ENCODE measurements around the gene IFI6.

The IFI6 gene

DNA sequence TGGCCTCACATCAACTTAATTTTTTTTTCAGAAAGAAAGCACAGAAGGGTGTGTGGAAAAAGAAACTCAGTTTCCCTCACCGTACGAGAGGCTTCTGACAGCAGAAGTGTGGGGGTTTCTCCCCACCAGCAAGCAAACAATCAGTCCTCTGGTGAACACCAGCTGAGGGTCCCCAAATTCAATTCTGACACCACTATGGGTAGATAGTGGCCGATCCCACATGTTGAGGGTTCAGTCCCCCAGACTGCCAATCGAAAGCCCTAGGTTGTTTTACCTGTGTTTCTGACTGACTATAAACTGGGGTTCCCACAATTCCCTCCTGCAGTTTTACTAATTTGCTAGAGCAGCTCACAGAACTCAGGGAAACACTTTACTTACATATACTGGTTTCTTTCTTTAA is 2.1 kb downstream of the IFI6 start:
- no peak for DNase-seq

DNA sequence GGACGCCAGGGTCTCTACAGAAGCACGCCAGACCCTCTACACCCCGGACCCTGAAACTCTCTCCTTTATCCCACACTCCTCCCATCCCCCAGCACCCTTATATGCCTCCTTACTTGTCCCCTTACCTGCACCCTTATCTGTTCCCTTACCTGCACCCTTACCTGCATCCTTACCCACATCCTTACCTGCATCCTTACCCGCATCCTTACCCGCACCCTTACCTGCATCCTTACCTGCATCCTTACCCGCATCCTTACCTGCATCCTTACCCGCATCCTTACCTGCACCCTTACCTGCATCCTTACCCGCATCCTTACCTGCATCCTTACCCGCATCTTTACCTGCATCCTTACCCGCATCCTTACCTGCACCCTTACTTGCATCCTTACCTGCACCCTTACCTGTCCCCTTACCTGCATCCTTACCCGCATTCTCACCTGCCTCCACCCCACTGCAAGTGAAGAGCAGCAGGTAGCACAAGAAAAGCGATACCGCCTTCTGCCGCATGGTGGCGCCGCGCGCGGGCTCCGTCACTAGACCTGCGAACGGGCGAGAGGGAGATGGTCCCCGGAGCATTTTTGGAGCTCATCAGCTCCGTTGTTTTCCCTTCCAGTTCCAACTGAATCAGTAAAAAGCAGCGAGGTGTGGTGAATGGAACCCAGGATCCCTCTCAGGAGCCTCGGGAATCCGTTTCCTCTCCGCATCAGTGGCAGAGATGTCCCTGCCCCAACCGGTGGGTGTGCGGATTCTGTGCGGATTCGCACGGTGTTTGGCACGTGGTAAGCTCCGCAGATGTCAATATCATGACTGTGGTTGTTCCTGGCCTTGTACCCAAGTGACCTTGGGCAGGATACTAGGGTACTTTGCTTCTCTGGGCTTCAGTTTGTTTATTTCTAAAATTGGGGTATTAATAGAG is 2.9 kb downstream of the IFI6 start:
- DNase-seq: peak; percentile 81

DNA sequence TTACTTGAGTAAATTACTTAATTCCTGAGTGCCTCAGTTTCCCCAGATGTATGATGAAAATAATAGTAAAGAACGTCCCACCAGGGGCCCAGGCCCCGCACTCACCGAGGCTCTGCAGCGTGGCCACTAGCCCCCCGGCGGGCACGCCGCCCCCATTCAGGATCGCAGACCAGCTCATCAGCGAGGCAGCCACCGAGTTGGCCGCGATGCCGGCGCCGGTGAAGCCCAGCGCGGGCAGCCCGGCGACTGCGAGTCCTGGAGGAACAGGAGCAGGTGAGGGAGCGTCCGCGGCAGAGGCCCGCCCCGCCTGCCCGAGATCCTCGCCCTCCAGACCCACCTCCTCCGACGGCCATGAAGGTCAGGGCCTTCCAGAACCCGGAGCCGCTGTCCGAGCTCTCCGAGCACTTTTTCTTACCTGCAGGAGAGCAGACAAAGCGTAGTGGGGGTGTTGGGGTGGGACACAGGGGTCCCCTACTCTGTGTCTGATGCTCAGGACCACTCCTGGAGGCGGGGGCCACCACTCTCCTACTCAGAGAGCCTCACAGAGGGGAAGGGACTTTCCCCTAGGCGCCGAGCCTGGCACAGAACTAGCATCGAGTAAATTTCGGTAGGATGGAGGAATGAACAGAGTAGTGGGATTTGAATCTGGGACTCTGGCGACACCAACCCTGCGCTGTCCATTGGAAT is 3.7 kb downstream of the IFI6 start:
- DNase-seq: no peak

DNA sequence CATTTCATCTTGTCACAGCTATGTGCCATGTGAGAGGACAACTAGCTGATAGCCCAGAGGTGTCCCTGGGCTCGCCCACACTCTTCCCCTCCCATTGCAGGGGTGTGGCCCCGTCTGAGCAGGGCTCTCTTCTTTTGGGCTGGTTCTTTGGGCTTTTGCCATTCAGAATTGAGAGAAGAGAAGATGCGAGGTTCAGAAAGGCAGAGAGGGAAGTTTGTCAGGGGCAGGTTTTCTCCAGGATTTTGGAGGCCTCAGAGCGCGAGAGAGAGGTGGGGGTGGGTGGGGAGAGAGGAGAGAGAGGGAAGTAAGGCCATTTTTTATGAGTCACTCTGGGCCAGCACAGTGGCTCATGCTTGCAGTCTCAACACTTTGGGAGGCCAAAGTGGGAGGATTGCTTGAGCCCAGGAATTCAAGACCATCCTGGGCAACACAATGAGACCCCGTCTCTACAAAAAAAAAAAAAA is 5.2 kb downstream of the IFI6 start:
- DNase-seq: no peak

DNA sequence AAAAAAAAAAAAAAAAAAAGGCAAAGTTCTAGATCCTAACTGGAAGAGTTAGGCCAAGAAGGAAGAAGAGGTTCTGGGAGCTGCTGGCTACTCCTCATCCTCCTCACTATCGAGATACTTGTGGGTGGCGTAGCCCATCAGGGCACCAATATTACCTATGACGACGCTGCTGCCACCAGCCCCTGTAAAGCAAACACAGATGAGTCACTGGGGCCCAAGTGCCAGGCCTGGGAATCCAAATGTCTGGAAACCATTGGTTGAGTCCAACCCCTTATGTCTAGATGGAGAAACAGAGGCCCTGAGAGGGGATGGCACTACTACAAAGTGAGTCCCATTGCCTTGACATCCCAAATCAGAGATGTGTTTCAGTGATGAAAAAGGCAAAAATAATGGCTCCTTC is 5.7 kb downstream of the IFI6 start:
- DNase-seq: no peak

DNA sequence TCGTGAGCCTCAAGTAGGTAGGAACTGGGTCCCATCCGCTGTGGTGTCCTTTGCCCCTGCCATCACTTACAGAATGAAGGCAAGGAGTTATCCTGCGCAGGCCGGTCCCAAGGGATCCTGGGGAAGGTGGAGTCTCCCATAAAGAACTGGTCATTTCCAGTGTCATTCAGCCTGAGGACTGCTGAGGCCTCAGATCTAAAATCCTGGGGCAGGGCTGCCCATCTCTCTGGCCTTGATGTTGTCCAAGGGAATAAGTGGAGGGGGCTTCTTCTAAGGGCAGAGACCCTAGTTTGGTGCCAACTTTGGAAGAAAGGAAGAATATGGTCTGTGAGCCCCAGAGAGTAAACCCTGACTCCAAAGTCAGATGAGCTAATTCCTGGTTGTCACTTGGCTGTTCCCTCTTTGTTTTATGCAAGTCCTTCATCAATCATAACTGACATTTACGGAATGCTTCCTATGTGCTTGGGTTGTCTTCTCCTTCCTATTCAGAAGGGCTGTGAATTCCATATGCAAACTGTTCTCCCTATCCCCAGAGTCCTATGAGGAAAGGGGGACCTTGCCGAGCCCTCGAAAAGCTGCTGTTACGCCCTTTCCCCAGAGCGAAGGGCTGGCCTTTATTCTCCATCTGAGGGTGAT is 6.9 kb downstream of the IFI6 start:
- DNase-seq: no peak

DNA sequence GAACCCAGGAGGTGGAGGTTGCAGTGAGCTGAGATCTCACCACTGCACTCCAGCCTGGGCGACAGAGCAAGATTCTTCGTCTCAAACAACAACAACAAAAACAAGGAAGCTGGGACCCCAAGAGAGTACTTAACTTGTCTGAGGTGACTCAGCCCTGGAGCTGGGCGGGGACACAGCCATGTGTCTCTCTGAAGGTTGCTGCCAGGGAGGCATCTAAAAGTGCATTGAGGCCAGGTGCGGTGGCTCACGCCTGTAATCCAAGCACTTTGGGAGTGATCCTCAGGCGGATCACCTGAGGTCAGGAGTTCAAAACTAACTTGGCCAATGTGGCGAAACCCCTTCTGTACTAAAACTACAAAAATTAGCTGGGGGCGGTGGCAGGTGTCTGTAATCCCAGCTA is 7.7 kb downstream of the IFI6 start:
- DNase-seq: peak; percentile 39

DNA sequence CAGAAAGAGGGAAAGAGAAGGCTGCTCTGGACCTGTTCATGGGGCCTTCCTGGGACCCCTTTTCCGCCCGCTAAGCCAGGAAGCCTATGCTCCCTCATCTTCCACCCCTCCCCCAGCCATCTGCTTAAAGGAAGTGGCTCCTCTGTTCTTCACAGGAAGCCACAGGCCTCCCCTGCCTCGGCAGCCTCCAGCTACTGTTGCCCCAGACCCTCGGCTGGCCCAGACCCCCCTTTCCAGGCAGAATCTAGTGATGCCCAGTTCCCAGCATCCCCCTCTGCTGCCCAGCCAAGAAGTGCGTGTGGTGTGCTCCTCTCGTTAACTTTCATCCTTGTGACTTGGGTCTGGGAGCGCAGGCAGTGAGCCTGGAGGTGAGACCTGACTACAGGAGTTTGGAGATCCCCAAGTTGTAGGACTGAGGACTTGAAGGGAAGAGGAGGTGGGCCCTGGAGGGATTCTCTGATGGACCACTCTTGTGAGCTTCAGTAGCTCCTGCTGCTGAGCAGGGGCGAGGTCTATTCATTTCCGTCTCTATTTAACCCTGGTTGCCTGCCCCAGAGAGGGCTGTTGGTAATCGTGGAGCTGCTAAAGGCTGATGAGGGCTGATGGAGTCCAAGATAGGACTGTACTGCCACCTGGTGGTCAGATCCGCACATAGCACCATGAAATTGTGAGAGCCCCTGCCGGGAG is 9.1 kb downstream of the IFI6 start:
- DNase-seq: peak; percentile 89

DNA sequence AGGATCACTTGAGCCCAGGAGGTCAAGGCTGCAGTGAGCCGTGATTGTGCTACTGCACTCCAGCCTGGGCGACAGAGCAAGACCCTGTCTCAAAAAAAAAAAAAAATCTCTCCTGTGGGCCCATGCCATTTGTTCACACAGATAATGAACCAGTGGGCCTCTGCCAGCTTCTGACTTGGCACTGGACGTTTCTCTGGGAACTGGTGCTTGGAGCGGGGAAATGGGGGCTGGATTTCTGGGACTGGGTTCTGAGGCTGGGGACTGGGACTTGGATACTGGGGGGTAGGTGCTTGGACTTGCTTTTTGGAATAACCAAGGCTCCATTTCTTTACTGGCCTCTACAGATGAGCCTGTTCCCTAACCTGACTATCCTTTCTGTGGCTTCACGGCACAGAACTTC is 9.7 kb downstream of the IFI6 start:
- DNase-seq: no peak

DNA sequence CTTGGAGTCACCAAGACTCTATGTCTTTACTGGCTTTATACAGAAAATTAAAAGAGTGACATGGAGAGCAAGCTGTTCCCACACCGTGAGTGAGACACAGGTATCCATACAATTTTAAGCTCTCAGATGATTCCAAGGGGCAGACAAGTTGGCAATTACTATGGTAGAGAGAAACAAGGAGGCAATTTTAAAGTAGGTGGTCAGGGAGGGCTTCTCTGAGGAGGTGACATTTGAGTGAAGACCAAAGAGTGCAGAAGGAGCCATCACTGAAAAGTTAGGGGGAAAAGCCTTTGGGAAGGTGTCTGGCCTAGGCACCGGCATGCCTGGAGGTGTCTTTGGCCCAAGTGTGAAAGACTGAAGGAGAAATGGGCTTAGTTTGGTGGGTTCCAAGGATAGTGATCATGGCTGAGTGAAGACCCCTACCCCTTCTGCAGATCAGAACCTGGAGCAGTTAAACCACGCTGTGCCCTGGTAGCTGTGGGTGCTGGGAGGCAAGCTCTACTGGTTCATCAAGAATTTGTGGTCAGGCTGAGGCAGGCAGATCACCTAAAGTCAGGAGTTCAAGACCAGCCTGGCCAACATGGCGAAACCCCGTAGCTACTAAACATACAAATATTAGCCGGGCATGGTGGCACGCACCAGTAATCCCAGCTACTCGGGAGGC is 10.4 kb downstream of the IFI6 start:
- DNase-seq: no peak

DNA sequence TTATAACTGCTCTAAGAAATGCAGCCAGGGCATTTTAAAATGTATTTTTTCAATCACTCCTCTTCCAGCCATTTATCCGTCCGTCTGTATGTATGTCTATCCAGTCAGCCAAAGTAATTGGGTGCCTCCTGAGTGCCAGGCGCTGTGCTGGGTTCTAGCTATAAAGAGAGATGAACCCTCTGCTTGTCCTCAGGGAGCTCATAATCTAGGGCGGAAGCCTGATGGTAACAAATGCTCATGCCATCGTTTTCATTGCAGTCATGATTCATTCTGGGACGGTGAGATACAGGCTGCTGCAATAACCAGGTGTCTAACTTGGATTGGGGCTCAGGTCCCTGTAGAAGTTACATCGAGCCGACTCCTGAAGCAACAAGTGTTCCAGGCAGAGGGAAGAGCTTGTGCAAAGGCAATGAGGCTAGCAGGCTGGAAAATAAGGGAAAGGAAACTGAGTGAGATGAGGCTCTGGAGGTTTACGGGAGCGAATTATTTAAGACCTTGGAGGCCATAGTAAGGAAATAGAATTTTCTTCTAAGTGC is 11.6 kb downstream of the IFI6 start:
- no peak for DNase-seq

DNA sequence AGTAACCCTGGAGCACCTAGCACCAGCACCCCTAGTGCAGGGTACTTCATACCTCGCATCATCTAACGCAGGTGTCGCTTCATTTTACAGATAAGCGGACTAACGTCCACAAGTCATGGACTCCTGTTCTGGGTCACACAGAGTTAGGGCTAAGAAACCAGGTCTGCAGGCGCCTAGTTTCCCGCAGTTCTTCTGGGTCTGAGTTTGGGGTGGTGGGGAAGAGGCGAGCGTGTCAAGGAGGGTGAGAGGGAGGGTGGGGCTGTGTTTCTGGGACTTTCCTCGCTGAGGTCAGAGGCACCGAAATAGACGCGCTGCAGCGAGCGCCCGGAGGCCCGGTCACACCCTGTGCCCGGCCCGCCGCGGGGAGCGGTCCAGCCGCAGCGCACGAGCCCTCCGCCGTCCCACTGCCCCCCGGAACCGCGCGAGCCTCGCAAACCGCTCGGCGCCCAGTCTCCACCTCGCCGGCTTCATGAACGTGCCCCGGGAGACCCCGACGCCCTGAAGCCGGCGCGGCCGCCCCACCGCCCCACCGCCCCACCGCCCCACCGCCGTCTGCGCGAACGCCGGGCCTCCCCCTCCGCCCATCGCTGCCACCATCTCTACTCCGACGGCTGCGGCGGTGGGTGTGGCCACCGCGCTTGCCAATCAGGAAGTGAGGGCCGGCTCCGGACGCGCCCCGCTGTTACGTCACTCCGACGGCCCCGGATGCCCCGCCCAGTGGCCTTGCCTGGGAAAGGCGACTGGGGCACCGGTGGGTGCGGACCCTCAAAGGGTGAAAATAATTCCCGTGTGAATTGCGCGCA is 12.3 kb downstream of the IFI6 start:
- DNase-seq: peak; percentile 95

DNA sequence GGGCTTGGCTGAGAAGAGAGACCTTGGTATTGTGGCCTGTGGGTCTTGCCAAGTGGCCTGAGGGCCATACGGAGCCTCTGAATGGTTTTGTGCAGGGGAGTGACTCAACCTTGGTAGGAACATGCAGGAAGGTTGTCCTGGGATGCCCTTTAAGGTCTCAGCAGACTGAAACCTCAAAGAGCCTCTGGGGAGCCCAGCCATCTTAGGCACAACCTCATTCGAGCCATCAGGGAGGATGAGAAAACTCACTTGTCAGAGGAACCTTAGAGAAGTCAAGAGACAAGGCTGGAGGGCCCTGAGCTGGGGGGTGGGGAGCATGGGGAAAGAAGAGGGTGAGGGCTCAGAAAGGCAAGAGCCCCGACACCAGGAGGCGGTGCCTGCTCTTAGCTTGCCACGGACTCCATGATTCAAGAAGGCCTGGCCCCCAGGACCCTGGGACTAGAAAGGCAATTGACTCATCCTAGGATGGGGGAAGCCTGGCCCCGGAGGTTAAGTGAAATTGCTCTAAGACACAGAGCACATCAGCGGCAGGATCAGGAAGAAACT is 13.0 kb downstream of the IFI6 start:
- DNase-seq: peak; percentile 67

DNA sequence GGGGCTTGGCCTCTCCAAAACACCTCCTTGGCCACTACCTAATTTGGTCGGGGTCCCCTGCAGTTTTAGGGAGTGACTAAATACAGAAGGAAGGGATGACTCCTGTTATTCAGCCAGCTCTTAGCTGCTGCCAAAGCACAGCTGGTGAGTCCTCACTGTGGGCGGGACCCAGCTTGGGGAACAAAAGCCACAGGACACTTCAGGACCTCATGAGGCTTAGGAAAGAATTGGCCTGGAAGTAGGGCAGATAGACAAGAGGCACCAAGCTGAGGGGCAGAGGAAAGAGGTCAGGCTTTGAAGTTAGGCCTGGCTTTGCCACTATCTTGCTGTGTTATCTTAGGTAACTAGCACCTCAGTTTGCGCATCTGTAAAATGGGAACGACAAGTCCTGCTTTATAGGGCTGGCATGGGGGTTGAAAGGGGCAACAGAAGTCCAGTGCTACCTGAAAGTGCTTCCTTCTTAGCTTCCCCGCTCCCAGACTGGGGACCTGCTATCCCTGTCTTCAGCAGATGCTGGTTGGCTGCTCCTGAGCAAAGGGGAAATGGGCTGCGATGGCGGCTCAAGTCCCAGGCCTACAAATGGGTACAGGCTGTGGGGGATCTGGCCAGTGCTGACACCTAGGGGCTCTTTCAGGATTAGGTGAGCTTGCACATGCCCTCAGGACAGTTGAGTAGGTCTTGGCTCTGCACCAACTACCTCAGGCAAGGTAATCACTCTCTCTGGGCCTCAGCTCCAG is 15.7 kb downstream of the IFI6 start:
- peak; percentile 70 for DNase-seq

DNA sequence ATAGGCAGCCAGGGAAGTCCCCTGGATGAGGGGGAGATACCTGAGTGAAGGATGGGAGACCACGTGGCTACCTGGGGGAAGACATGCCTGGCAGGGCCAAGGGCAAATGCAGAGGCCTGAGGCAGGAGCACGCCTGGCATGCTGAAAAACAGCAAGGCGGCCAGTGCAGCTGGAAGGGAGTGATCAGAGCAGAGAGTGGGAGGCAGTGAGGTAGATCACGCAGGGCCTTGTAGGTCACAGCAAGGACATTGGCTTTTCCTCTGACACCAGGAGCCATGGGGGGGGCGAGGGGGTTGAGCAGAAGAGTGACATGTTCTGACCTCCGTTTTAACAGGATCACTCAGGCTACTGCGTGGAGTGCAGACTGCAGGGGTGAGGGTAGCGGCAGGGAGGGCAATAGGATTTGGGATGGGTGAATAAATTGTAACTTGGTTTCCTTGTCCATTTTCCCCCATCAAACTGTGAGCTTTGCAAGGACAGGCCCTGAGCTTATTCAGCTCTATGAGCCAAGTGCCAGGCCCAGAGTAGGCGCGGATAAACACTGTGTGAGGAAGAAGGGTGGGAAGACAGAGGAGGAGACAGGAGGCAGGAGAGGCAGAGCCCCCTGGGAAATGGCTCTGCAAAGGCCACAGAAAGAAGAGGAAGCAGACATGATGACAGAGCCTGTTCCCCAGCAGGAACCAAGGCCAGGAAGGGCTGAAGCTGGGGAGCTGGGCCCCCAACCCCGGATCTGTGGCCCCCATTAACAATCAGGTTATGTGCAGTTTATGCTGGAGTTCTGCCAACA is 16.6 kb downstream of the IFI6 start:
- no peak for DNase-seq

DNA sequence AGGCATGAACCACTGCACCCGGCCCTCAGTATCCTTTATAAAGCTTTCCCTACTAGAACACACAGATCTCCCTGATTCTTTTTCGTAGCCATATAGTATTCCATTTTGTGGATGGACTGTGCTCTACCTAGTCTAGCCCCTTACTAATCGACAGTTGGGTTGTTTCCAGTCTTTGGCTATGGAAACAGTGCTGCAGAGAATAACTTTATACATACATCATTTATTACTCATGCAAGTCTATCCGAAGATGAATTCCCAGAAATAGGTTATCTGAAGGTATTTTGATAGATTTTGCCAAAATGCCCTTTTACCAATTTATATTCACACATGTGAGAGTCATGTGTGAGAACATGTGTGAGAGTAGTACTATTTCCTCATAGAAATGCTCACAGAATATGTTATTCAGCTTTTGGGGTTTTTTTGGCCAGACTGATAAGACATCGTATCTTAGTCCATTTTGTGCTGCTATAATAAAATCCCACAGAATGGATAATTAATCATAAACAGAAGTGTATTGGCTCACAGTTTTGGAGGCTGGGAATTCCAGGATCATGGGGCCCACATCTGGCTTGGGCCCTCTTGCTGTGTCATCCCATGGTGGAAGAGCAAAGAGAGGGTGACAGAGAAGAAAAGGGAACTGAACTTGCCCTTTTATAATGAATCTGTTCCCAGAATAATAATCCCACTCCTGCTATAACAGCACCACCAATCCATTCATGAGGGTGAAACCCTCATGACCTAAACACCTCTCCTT is 19.7 kb downstream of the IFI6 start:
- DNase-seq: no peak

DNA sequence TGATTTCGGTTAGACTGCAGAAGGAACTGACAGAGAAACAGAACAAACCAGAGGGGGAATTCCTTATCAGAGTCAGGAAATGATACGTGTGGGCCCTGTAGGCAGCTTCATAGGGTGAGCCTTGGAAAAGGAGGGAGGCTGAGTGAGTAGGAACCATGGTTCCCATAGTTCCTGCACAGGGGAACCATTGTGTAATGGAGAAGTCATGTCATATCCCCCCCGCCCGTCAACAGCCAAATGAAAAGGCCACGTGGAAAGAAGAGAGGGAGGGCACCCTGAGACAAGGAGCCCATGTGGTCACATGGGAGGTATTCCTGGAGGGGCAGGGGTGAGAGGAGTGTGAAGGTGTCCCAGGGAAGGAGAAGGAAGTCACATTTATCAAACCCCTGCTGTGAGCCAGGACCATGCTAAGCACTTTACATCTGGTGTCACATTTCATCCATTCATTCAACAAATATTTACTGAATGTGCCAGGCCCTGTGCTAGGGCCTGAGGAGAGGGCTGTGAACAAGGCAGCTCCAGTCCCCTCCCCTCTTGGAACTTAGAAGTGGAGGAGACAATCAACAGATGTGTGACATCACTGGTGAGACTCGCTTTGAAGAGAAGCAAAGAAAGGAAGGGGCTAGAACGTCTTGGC is 21.3 kb downstream of the IFI6 start:
- no peak for DNase-seq

DNA sequence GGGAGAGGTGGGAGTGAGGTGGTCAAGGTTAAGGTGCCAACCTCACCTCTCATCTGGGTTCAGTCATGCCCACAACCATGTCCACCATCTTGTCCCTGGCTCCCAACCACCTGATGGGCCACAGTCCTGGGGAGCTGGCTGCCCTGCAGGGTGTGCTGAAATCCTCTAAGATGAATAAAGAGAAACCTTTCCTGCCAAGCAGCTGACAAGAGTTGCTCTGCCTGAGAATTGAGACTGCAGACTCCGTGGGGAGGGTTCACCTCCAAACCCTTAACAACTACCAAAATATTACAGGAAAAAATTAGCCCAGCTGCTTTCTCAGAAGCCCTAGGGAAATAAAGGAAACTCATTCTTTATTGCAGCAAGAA is 21.8 kb downstream of the IFI6 start:
- no peak for DNase-seq

DNA sequence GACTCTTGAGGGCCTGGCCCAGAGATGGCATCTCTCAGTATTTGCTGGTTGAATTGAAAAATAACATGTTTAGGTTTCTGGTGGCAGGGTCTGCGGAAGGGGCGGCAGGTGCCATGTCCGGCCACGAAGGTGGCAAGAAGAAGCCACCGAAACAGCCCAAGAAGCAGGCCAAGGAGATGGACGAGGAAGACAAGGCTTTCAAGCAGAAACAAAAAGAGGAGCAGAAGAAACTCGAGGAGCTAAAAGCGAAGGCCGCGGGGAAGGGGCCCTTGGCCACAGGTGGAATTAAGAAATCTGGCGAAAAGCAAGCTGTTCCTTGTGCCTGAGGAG is 22.7 kb downstream of the IFI6 start:
- DNase-seq: no peak
